Kidney epithelial cell (primary cell): ENCODE results near the gene TCP11. TPM values are rescaled to one million over a fixed set of nuclear protein-coding genes. Genes with fewer than 3 reads are reported as not detected.

Source experiments
- DNase-seq: peaks from one replicate; pipeline ENCODE4 v3.0.0-alpha.2; 2010; ENCODE audit warnings: low read depth
- H3K27me3 ChIP-seq: 2 replicates; pipeline ENCODE4 v1.6.0; 2011; ENCODE audit warnings: low read length; ENCODE audit not compliant: control insufficient read depth, insufficient read depth
- H3K36me3 ChIP-seq: 2 replicates; pipeline ENCODE4 v1.5.1; 2011; ENCODE audit warnings: low read length; ENCODE audit not compliant: control insufficient read depth, insufficient read depth
- H3K4me3 ChIP-seq: 2 replicates; pipeline ENCODE4 v1.5.1; 2011; ENCODE audit warnings: low read depth, mild to moderate bottlenecking, control low read depth, low read length
- CTCF ChIP-seq: IDR thresholded peaks from 2 replicates; pipeline ENCODE4 v1.5.1; 2011; ENCODE audit warnings: mild to moderate bottlenecking, moderate library complexity, low read length, control low read depth, inconsistent platforms; ENCODE audit not compliant: insufficient read depth, poor library complexity, severe bottlenecking
- total RNA-seq: library from RNA; depleted of rRNA; stranded (reverse); fragments of >200 nt; gene quantifications from 2 replicates; pipeline ENCODE4 v1.2.3, GENCODE V29; 2015

TCP11 gene
- total RNA-seq, 1 donor from 2014 or later = not detected

- DNase-seq = peak; percentile 29
- H3K36me3 ChIP-seq = no peaks in the 10 kb centered on the region
- no peak overlapping the region for H3K4me3 ChIP-seq
- no peaks in the 10 kb centered on the region for H3K27me3 ChIP-seq
- TF ChIP-seq CTCF = no peak
These were observed 48.6 kb downstream of the TCP11 start for GRCh38 chr6:35092362-35093117.

- Histone ChIP-seq H3K4me3 (no peak overlapping the region), H3K36me3 (peaks cover 1% of the 10 kb centered on the region), H3K27me3 (no peaks in the 10 kb centered on the region)
- no peak for DNase-seq
- TF ChIP-seq CTCF = no peak
These were observed 49.6 kb downstream of the TCP11 start for GRCh38 chr6:35091346-35092083.

- DNase-seq = no peak
- peaks cover 1% of the 10 kb centered on the region for H3K36me3 ChIP-seq
- TF ChIP-seq CTCF = no peak
- H3K27me3 ChIP-seq = no peaks in the 10 kb centered on the region
- no peak overlapping the region for H3K4me3 ChIP-seq
These were observed 50.4 kb downstream of the TCP11 start for GRCh38 chr6:35090734-35091133.

GRCh38 chr6:35089935-35090505, 51.1 kb downstream of the TCP11 start:
- H3K27me3 ChIP-seq = no peaks in the 10 kb centered on the region
- no peak for DNase-seq
- H3K4me3 ChIP-seq = no peak overlapping the region
- H3K36me3 ChIP-seq = peaks cover 1% of the 10 kb centered on the region
- TF ChIP-seq CTCF = no peak

- H3K36me3 ChIP-seq = peaks cover 1% of the 10 kb centered on the region
- DNase-seq = no peak
These were observed 51.8 kb downstream of the TCP11 start for GRCh38 chr6:35089216-35089934.

More at GRCh38 chr6:35089216-35089934, 51.8 kb downstream of the TCP11 start:
- H3K27me3 ChIP-seq = no peaks in the 10 kb centered on the region
- TF ChIP-seq CTCF = no peak
- no peak overlapping the region for H3K4me3 ChIP-seq
